HEK293T (cell line): ENCODE results near the gene RHEX.

Experiments
- ARNT ChIP-seq: fragments of 450-650 bp; IDR thresholded peaks from 2 replicates; pipeline ENCODE4 v1.6.1; 2017; ENCODE audit warnings: mild to moderate bottlenecking
- BHLHE40 ChIP-seq: fragments of 450-650 bp; IDR thresholded peaks from 2 replicates; pipeline ENCODE4 v1.6.1; 2016; ENCODE audit warnings: mild to moderate bottlenecking, moderate library complexity, borderline replicate concordance
- L3MBTL2 ChIP-seq: fragments of 450-650 bp; conservative IDR thresholded peaks from 2 replicates; pipeline ENCODE4 v1.6.1; 2016; ENCODE audit warnings: mild to moderate bottlenecking
- SP1 ChIP-seq: fragments of 450-650 bp; IDR thresholded peaks from 2 replicates; pipeline ENCODE4 v1.6.1; 2017
- TARDBP ChIP-seq: fragments of 450-650 bp; IDR thresholded peaks from 2 replicates; pipeline ENCODE4 v1.6.1; 2016
- TF ChIP-seq, protein P1 (sequence below): fragments of 450-650 bp; IDR thresholded peaks from 2 replicates; pipeline ENCODE4 v1.6.1; 2016

DNA sequence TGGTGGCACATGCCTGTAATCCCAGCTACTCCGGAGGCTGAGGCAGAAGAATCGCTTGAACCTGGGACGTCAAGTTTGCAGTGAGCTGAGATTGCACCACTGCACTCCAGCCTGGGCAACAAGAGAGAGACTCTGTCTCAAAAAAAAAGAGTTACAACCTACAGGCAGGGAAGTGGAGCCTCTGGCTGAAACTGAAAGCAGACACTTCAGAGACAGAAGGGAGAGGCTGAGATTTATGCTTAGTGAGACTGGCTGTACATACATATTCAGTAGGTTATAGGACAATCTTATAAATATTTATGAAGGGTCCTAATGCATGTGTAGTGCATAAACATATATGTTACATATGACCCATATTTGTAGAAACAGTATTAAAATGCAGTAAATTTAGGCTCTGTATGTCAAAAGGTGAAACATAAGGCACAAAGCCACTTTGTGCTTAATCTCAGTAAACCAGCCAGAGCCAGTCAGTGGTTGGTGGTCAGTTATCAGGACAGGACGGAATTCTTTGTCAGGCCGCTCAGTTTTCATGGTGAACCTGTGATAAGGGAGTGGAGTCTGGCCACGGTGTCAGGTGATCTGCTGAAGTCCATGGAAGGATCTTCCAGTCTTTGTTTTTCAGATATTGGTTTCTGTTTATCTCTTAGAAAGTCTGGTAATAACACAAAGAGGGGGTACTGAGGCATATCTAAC, 13.7 kb downstream of the RHEX start:
- no peak for TF ChIP-seq TARDBP
- no peak for TF ChIP-seq SP1
- TF ChIP-seq BHLHE40 = no peak
- no peak for TF ChIP-seq ARNT
- TF ChIP-seq, protein P1, sequence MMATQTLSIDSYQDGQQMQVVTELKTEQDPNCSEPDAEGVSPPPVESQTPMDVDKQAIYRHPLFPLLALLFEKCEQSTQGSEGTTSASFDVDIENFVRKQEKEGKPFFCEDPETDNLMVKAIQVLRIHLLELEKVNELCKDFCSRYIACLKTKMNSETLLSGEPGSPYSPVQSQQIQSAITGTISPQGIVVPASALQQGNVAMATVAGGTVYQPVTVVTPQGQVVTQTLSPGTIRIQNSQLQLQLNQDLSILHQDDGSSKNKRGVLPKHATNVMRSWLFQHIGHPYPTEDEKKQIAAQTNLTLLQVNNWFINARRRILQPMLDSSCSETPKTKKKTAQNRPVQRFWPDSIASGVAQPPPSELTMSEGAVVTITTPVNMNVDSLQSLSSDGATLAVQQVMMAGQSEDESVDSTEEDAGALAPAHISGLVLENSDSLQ = no peak
- TF ChIP-seq L3MBTL2 = no peak
